Measurements from ENCODE around the gene FBXO36.

FBXO36 gene

GRCh38 chr2:230016844-230017243 is 94.5 kb downstream of the FBXO36 start:
- Histone ChIP-seq H3K36me3 (ENCODE audit: insufficient read depth) (no peaks in the 10 kb centered on the region), H3K4me2 (no peak overlapping the region), H3K27me3 (ENCODE audit: insufficient read depth, low read depth) (no peaks in the 10 kb centered on the region), H3K79me2 (ENCODE audit: insufficient read depth, low read depth) (no peaks in the 10 kb centered on the region), H3K27ac (no peak overlapping the region), H2AFZ (ENCODE audit: low read depth) (no peak overlapping the region), H3K4me3 (IDR thresholded peaks at IDR 0.05; ENCODE audit: insufficient read depth, low read depth, low read length) (no peak overlapping the region), H3K9ac (no peak overlapping the region), H3K4me1 (ENCODE audit: low read depth, poor library complexity, severe bottlenecking) (peaks cover 8% of the 10 kb centered on the region), H4K20me1 (ENCODE audit: insufficient read depth) (no peaks in the 10 kb centered on the region)
- no peak for TF ChIP-seq CTCF (conservative IDR thresholded peaks at IDR 0.05; ENCODE audit: low read depth, low read length)

DNA sequence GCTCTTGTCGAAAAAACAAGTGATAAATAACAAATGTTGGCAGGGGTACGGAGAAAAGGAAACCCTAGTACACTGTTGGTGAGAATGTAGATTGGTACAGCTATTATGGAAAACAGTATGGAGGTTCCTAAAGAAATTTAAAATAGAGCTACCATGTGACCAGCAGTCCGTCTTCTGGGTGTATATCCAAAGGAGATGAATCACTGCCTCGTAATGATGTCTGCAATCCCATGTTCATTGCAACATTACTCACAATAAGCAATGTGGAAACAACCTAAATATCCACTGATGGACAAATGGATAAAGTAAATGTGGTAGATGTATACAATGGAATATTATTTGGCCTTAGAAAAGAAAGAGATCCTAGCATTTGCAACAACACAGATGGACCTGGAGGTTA is 95.8 kb downstream of the FBXO36 start:
- Histone ChIP-seq H2AFZ (ENCODE audit: low read depth) (no peak overlapping the region), H3K4me3 (IDR thresholded peaks at IDR 0.05; ENCODE audit: insufficient read depth, low read depth, low read length) (no peak overlapping the region), H3K4me1 (ENCODE audit: low read depth, poor library complexity, severe bottlenecking) (peaks cover 8% of the 10 kb centered on the region), H3K27ac (no peak overlapping the region), H3K27me3 (ENCODE audit: insufficient read depth, low read depth) (no peaks in the 10 kb centered on the region), H4K20me1 (ENCODE audit: insufficient read depth) (no peaks in the 10 kb centered on the region), H3K79me2 (ENCODE audit: insufficient read depth, low read depth) (no peaks in the 10 kb centered on the region), H3K9ac (no peak overlapping the region), H3K4me2 (no peak overlapping the region), H3K36me3 (ENCODE audit: insufficient read depth) (no peaks in the 10 kb centered on the region)
- no peak for TF ChIP-seq CTCF (conservative IDR thresholded peaks at IDR 0.05; ENCODE audit: low read depth, low read length)

DNA sequence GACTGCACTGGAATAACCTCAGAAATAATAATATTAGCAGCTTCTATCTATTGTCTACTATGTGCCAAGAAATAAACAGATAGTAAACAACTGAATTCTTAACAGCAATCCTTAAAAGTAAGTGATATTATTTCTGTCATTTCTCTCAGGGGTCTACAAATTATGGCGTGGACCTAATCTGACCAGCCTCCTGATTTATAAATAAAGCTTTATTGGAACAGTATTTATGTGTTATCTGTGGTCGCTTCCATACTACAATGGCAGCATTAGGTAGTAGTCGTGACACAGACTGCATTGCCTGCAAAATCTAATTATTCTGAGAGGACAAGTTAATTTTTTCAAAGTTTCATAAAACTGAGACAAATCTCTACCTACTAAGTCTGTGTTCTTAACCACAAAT is 97.4 kb downstream of the FBXO36 start:
- no peaks in the 10 kb centered on the region for H3K27me3 ChIP-seq (ENCODE audit: insufficient read depth, low read depth)
- H4K20me1 ChIP-seq (ENCODE audit: insufficient read depth) = no peaks in the 10 kb centered on the region
- H3K27ac ChIP-seq = no peak overlapping the region
- no peak overlapping the region for H3K4me3 ChIP-seq (IDR thresholded peaks at IDR 0.05; ENCODE audit: insufficient read depth, low read depth, low read length)
- no peak overlapping the region for H3K4me2 ChIP-seq
- H3K79me2 ChIP-seq (ENCODE audit: insufficient read depth, low read depth) = no peaks in the 10 kb centered on the region
- TF ChIP-seq CTCF (conservative IDR thresholded peaks at IDR 0.05; ENCODE audit: low read depth, low read length) = no peak
- H3K4me1 ChIP-seq (ENCODE audit: low read depth, poor library complexity, severe bottlenecking) = peaks cover 8% of the 10 kb centered on the region
- no peak overlapping the region for H3K9ac ChIP-seq
- no peak overlapping the region for H2AFZ ChIP-seq (ENCODE audit: low read depth)
- H3K36me3 ChIP-seq (ENCODE audit: insufficient read depth) = no peaks in the 10 kb centered on the region

DNA sequence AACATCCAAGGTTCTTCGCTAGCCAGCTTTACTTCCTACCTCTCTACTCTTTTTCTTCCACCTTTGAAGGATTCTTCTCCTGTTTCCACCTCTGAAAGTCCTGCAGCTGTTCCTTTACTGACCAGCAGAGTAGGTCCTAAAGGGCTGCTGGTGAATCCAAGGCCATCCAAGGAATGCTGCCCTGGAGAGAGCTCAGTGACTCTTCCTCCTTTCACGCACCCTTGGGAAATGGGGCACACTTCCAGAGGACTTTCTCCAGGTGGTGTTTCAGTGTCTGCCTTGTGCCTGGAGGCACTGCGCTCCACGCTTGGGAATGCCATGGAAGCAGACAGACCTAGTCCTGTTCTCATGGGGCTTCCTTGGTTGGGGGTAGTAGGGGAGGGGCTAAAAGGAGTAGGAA is 101.0 kb downstream of the FBXO36 start:
- Histone ChIP-seq H3K27me3 (ENCODE audit: insufficient read depth, low read depth) (no peaks in the 10 kb centered on the region), H3K4me3 (IDR thresholded peaks at IDR 0.05; ENCODE audit: insufficient read depth, low read depth, low read length) (no peak overlapping the region), H3K4me1 (ENCODE audit: low read depth, poor library complexity, severe bottlenecking) (peaks cover 8% of the 10 kb centered on the region), H2AFZ (ENCODE audit: low read depth) (no peak overlapping the region), H3K79me2 (ENCODE audit: insufficient read depth, low read depth) (no peaks in the 10 kb centered on the region), H3K9ac (no peak overlapping the region), H3K4me2 (no peak overlapping the region), H3K27ac (no peak overlapping the region), H4K20me1 (ENCODE audit: insufficient read depth) (no peaks in the 10 kb centered on the region), H3K36me3 (ENCODE audit: insufficient read depth) (no peaks in the 10 kb centered on the region)
- no peak for TF ChIP-seq CTCF (conservative IDR thresholded peaks at IDR 0.05; ENCODE audit: low read depth, low read length)

- Histone ChIP-seq H3K4me1 (ENCODE audit: low read depth, poor library complexity, severe bottlenecking) (no peaks in the 10 kb centered on the region), H2AFZ (ENCODE audit: low read depth) (no peak overlapping the region), H4K20me1 (ENCODE audit: insufficient read depth) (no peaks in the 10 kb centered on the region), H3K36me3 (ENCODE audit: insufficient read depth) (no peaks in the 10 kb centered on the region), H3K4me3 (IDR thresholded peaks at IDR 0.05; ENCODE audit: insufficient read depth, low read depth, low read length) (no peak overlapping the region), H3K27me3 (ENCODE audit: insufficient read depth, low read depth) (no peaks in the 10 kb centered on the region), H3K79me2 (ENCODE audit: insufficient read depth, low read depth) (no peaks in the 10 kb centered on the region), H3K9ac (no peak overlapping the region), H3K4me2 (no peak overlapping the region), H3K27ac (no peak overlapping the region)
- no peak for TF ChIP-seq CTCF (conservative IDR thresholded peaks at IDR 0.05; ENCODE audit: low read depth, low read length)
Measured at GRCh38 chr2:230042195-230042594, 119.9 kb downstream of the FBXO36 start.

Data from KMS-11 (cell line).